ENCODE measurements around the gene KIR2DL1.

DNA sequence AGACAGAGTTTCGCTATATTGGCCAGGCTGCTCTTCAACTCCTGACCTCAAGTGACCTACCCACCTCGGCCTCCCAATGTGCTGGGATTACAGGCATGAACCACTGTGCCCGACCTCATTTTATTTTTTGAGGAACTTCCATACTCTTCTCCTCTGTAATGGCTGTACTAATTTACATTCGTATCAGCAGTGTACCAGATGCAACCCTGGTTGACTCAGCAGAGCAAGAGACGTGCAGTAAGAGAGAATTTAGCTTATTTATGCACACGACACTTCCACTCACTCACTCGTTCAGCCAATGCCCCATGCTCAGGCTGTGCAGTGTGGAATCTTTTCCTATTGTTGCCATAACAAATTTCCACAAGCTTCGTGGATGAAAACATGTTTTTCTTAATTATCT is 38.4 kb upstream of the KIR2DL1 start:
- TF ChIP-seq, protein P1, sequence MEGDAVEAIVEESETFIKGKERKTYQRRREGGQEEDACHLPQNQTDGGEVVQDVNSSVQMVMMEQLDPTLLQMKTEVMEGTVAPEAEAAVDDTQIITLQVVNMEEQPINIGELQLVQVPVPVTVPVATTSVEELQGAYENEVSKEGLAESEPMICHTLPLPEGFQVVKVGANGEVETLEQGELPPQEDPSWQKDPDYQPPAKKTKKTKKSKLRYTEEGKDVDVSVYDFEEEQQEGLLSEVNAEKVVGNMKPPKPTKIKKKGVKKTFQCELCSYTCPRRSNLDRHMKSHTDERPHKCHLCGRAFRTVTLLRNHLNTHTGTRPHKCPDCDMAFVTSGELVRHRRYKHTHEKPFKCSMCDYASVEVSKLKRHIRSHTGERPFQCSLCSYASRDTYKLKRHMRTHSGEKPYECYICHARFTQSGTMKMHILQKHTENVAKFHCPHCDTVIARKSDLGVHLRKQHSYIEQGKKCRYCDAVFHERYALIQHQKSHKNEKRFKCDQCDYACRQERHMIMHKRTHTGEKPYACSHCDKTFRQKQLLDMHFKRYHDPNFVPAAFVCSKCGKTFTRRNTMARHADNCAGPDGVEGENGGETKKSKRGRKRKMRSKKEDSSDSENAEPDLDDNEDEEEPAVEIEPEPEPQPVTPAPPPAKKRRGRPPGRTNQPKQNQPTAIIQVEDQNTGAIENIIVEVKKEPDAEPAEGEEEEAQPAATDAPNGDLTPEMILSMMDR (IDR thresholded peaks at IDR 0.05; ENCODE audit: insufficient read depth, low read depth, low read length): no peak
- no peak for TF ChIP-seq EZH2 (IDR thresholded peaks at IDR 0.05; ENCODE audit: insufficient read depth, low read length)

Data from astrocyte (in vitro differentiated cells and primary cell).